Cardiac fibroblast (primary cell): ENCODE results near the gene CAPN13.

Experiments
- DNase-seq, 2 donors: peaks; one replicate each; pipeline versions ENCODE4 v3.0.0 to v3.0.0-alpha.2; 2010; ENCODE audit warnings: low read depth in 2 of 2
- H3K4me3 ChIP-seq, 2 donors: replicated peaks in 1 of 2; 1 replicate in 1 of 2; 2 replicates in 1 of 2; pipeline ENCODE4 v1.5.1; 2011; ENCODE audit warnings: low read depth in 2 of 2, low read length in 2 of 2, mild to moderate bottlenecking in 2 of 2, moderate library complexity in 1 of 2
- TF ChIP-seq, protein P1 (sequence below): IDR thresholded peaks from one replicate; pipeline ENCODE4 v1.5.1; 2011; ENCODE audit warnings: low read depth, mild to moderate bottlenecking, low read length, inconsistent platforms

Gene CAPN13

DNA sequence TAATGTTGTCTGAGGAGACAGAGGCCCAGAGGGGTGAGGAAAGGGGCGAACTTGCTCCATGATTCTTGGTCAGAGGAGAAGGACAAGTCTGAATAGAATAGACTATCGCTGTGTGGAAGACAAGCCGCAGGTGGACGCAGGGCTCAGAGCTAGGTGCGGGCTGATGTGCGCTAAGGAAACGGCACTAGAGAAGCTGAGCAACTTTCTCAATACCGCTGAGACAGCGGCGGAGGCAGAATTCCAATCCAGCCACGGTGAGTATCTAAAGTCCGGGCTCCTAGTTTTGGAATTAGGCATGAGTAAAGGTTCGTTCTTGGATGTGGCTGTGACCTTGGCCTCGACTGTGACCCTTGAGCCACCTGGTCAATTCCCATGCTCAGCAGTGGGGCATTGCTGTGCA is 47.8 kb downstream of the CAPN13 start:
- DNase-seq = no peak
- TF ChIP-seq, protein P1, sequence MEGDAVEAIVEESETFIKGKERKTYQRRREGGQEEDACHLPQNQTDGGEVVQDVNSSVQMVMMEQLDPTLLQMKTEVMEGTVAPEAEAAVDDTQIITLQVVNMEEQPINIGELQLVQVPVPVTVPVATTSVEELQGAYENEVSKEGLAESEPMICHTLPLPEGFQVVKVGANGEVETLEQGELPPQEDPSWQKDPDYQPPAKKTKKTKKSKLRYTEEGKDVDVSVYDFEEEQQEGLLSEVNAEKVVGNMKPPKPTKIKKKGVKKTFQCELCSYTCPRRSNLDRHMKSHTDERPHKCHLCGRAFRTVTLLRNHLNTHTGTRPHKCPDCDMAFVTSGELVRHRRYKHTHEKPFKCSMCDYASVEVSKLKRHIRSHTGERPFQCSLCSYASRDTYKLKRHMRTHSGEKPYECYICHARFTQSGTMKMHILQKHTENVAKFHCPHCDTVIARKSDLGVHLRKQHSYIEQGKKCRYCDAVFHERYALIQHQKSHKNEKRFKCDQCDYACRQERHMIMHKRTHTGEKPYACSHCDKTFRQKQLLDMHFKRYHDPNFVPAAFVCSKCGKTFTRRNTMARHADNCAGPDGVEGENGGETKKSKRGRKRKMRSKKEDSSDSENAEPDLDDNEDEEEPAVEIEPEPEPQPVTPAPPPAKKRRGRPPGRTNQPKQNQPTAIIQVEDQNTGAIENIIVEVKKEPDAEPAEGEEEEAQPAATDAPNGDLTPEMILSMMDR = no peak
- no peak overlapping the region for H3K4me3 ChIP-seq

DNA sequence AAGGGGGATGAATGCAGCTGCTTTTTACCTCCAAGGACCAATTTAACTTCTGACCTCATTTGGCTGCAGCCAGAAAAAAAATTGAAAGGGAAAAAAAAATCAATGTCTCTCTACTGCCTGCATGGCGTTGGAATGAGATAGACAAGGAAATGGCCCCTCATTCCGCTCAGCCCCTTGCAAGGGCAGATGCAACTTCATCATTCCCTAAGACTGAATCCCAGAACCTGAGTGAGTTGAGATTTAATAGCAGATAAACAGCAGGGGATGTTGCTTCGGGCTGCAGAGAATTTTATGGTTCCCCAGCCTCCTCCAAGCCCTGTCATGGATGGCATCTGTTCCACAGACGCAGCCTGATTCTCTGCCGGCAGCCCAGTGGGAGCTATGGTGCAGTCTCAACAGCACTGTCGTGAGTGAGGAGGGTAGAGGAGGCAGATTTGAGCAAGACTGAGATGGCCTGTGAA is 49.0 kb downstream of the CAPN13 start:
- no peak overlapping the region for H3K4me3 ChIP-seq
- no peak for DNase-seq
- TF ChIP-seq, protein P1 = no peak

DNA sequence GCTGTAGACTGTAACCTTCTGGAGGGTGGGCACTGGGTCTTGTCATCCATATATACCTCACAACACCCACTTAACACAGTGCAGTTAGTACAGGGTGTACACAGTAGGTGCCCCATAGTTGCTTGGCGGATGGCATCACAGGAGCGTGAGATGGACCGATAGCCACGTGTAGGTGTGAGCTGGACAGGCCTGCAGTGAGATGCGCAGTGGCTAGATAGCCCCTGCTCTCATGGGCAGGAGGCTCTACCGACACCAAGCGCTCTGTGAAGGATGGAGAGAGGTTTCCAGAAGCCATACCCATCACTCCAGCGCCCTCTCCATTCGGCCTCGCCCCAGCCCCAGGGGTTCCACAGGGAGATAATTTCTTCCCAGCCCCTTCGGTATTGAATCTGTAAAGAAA is 49.5 kb downstream of the CAPN13 start:
- H3K4me3 ChIP-seq = no peak overlapping the region
- DNase-seq = no peak
- TF ChIP-seq, protein P1 = no peak

DNA sequence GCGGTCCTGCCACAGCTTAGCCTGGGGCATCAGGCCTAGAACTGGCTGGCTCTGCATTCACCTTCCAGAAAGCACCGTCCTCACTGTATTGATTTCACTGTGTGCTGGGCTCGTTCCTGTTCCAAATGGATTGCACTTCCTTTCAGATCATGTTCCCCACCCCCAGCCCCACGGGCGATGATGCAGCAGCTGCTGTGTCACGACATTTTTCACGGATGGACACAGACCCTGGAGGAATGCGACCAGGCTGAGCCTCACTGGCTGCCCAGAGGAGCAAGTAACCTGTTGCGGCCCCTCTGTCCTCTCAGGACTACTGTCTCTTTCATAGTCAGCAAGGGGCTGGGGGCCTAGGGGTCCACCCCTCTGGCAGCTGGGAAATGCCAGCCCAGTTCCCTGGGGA is 50.3 kb downstream of the CAPN13 start:
- DNase-seq = no peak
- no peak overlapping the region for H3K4me3 ChIP-seq
- TF ChIP-seq, protein P1 = no peak

DNA sequence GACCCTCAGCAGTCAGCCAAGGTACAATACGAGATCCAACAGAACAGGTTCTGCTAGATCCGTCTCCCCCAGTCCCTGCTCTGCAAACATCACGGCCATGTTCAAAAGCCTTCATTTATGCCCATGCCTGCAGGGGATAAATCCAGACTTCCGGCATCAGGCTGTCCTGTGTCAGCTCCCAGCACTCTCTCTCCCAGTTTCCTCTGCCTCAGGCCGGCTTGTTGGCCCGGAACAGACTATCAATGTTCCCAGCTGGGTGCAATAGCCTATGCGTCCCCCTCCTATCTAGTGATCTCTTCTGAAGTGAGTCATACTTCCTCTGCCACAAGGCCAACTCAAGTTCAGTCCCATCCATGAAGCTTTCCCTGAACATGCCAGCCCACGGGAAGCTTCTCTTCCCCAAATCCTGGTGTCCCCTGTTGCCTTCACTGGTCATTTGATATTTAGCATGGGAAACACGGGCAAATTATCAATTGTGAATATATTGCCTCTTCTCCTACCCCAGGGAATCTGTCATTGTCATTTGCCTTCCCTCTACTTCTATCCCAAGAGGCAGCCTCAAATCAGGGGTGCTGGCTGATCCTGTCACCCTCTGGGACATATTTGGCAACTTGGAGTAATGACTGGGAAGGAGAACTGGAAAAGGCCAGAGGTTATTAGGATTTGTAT is 51.1 kb downstream of the CAPN13 start:
- DNase-seq = peak in 1 of 2 donors; percentile 7
- H3K4me3 ChIP-seq = no peak overlapping the region
- TF ChIP-seq, protein P1 = no peak

DNA sequence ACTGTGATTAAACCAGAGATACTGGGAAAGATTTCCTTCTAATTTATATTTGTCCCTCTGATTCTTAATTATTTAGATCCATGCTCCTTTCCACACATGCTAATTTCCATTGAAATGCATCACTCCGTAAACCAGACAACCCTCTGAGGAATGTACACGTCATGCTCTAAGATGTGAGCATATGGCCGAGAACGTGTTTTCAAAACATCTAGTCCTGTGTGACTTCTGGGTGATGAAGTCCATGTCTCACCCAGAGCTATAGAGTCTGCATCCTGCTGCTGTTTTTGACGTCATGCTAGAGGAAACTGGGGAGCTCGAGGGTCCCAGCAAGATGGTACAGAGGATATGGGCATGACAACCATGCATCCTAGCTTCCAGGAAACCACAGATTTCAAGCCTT is 53.6 kb downstream of the CAPN13 start:
- no peak for DNase-seq
- H3K4me3 ChIP-seq = no peak overlapping the region
- TF ChIP-seq, protein P1 = no peak

DNA sequence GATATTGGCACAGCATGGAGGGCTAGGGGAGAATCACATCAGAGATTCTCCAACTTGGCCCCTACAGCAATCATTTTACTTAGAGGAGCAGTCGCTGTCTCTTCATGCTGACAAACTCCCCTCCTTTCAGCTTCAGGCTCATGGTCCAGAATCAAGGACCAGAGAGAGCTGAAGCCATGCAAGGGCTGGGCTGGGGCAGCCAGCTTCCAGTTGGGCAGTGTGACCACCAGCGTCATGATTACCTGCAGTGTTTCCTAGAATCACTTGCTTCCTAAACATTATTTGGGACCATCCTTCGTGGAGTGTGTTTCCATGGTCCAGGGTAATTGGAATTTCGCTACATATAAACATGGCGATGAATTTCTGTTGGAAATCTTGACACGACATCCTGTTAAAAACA is 54.4 kb downstream of the CAPN13 start:
- H3K4me3 ChIP-seq = no peak overlapping the region
- TF ChIP-seq, protein P1 = no peak
- no peak for DNase-seq
